Calu3 (cell line): ENCODE measurements around the gene CTSF. TPM values are rescaled to one million over a fixed set of nuclear protein-coding genes. Genes with fewer than 3 reads are reported as not detected.

Experiments used
- BruUV-seq: library from RNA; stranded (reverse); fragments of 400-500 nt; replicated peaks from 2 replicates; lab custom pipeline; 2021; lab: Mats Ljungman, UMichigan
- CTCF ChIA-PET: fragments of 300-600 bp; sonication (Branson Sonifier 250); formaldehyde crosslinking; loops from one replicate; lab custom pipeline; 2022; ENCODE audit warnings: antibody characterized with exemption; lab: Charles Lee
- DNase-seq: peaks from one replicate; pipeline ENCODE4 v3.0.0; 2022
- H3K27ac Mint-ChIP-seq: one replicate; pipeline ENCODE4 v1.8.0; 2022; ENCODE audit warnings: mixed read lengths; ENCODE audit not compliant: unreplicated experiment
- H3K27me3 Mint-ChIP-seq: one replicate; pipeline ENCODE4 v1.8.0; 2022; ENCODE audit warnings: mixed read lengths; ENCODE audit not compliant: unreplicated experiment
- H3K36me3 Mint-ChIP-seq: one replicate; pipeline ENCODE4 v1.8.0; 2022; ENCODE audit warnings: mild to moderate bottlenecking, moderate library complexity, mixed read lengths; ENCODE audit not compliant: insufficient read depth, unreplicated experiment
- H3K4me1 Mint-ChIP-seq: one replicate; pipeline ENCODE4 v1.8.0; 2022; ENCODE audit warnings: mild to moderate bottlenecking, low read depth, mixed read lengths; ENCODE audit not compliant: unreplicated experiment
- H3K4me3 Mint-ChIP-seq: one replicate; pipeline ENCODE4 v1.8.0; 2022; ENCODE audit warnings: mild to moderate bottlenecking, low read depth, moderate library complexity, mixed read lengths; ENCODE audit not compliant: unreplicated experiment
- H3K9me3 Mint-ChIP-seq: one replicate; pipeline ENCODE4 v1.8.0; 2022; ENCODE audit warnings: low read depth, mixed read lengths; ENCODE audit not compliant: unreplicated experiment
- CTCF ChIP-seq: fragments of 200-600 bp; IDR thresholded peaks from one replicate; pipeline ENCODE4 v1.8.0; 2022; ENCODE audit warnings: antibody characterized with exemption; ENCODE audit not compliant: unreplicated experiment
- intact Hi-C: fragments of 100-400 bp; cut with micrococcal nuclease; formaldehyde crosslinking; loops from one replicate; pipeline ENCODE4 v1.10.0; 2022; ENCODE audit not compliant: unreplicated experiment
- total RNA-seq: library from RNA; stranded (reverse); gene quantifications from 2 replicates; pipeline ENCODE4 v1.2.3, GENCODE V29; 2022

Gene CTSF
- total RNA-seq, 1 experiment from 2014 or later, result 1.7 TPM

GRCh38 chr11:66561178-66561974 is 7.0 kb downstream of the CTSF start:
- BruUV-seq, result no TSS peak
- intact Hi-C loops, result no loop called here
- no peak for TF ChIP-seq CTCF
- CTCF ChIA-PET, result interaction anchor here (0.6 kb wide), 1 partner anchor 8 kb away, joined by 4 read pairs; no protein-coding TSS in a partner anchor
- no peak for DNase-seq
- Mint-ChIP-seq H3K27me3 (peaks cover 84% of the 10 kb centered on the region), H3K4me1 (no peaks in the 10 kb centered on the region), H3K9me3 (no peaks in the 10 kb centered on the region), H3K36me3 (no peaks in the 10 kb centered on the region), H3K27ac (no peak overlapping the region), H3K4me3 (no peak overlapping the region)

GRCh38 chr11:66559866-66560676 is 8.3 kb downstream of the CTSF start:
- H3K4me3 Mint-ChIP-seq, result no peak overlapping the region
- intact Hi-C loops, result no loop called here
- CTCF ChIA-PET, result interaction anchor here (0.6 kb wide), 1 partner anchor 324 kb away, joined by 3 read pairs; no protein-coding TSS in a partner anchor
- H3K36me3 Mint-ChIP-seq, result no peaks in the 10 kb centered on the region
- no peak overlapping the region for H3K27ac Mint-ChIP-seq
- no peaks in the 10 kb centered on the region for H3K9me3 Mint-ChIP-seq
- DNase-seq, result no peak
- H3K4me1 Mint-ChIP-seq, result no peaks in the 10 kb centered on the region
- TF ChIP-seq CTCF, result no peak
- BruUV-seq, result no TSS peak
- H3K27me3 Mint-ChIP-seq, result peaks cover 86% of the 10 kb centered on the region

GRCh38 chr11:66559142-66559865 is 9.1 kb downstream of the CTSF start:
- CTCF ChIA-PET, result interaction anchor here (0.6 kb wide), 1 partner anchor 323 kb away, joined by 3 read pairs; no protein-coding TSS in a partner anchor
- Mint-ChIP-seq H3K9me3 (no peaks in the 10 kb centered on the region), H3K27ac (no peak overlapping the region), H3K27me3 (peaks cover 92% of the 10 kb centered on the region), H3K36me3 (no peaks in the 10 kb centered on the region), H3K4me3 (no peak overlapping the region), H3K4me1 (no peaks in the 10 kb centered on the region)
- no TSS peak for BruUV-seq
- DNase-seq, result no peak
- TF ChIP-seq CTCF, result no peak
- intact Hi-C loops, result no loop called here

- no TSS peak for BruUV-seq
- Mint-ChIP-seq H3K4me3 (no peak overlapping the region), H3K36me3 (no peaks in the 10 kb centered on the region), H3K9me3 (no peaks in the 10 kb centered on the region), H3K27me3 (peaks cover 82% of the 10 kb centered on the region), H3K27ac (no peak overlapping the region), H3K4me1 (no peaks in the 10 kb centered on the region)
- intact Hi-C loops, result no loop called here
- no peak for TF ChIP-seq CTCF
- DNase-seq, result no peak
- CTCF ChIA-PET, result no interaction called here
Observed at GRCh38 chr11:66557733-66558326, 10.6 kb downstream of the CTSF start.
